ENCODE results near the gene GJA5.

DNA sequence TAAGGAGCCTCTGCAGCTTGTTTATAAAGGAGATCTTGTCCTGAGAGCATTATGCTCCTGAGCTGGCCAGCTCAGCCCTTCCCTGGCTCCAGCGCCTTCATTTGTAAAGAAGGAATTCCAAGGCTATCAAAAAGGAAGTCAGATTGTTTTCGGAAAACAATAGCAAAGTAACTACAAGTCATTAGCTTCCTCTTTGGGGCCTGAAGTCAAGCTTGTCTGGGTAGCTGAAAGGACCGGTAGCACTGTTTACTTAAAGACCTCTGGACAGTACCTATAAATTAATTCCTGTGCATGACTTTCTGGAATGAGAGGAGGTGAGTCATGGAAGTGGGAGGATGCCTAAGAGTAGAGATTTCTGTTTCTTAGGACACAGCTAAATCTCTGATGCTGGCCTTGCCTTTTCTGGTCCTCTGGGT, 20.7 kb upstream of the GJA5 start:
- TF ChIP-seq CEBPB (IDR thresholded peaks at IDR 0.05; ENCODE audit: low read depth), result no peak
- TF ChIP-seq, protein P1, sequence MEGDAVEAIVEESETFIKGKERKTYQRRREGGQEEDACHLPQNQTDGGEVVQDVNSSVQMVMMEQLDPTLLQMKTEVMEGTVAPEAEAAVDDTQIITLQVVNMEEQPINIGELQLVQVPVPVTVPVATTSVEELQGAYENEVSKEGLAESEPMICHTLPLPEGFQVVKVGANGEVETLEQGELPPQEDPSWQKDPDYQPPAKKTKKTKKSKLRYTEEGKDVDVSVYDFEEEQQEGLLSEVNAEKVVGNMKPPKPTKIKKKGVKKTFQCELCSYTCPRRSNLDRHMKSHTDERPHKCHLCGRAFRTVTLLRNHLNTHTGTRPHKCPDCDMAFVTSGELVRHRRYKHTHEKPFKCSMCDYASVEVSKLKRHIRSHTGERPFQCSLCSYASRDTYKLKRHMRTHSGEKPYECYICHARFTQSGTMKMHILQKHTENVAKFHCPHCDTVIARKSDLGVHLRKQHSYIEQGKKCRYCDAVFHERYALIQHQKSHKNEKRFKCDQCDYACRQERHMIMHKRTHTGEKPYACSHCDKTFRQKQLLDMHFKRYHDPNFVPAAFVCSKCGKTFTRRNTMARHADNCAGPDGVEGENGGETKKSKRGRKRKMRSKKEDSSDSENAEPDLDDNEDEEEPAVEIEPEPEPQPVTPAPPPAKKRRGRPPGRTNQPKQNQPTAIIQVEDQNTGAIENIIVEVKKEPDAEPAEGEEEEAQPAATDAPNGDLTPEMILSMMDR (IDR thresholded peaks at IDR 0.05 in 2 of 3, conservative IDR thresholded peaks at IDR 0.05 in 1 of 3; ENCODE audit: borderline replicate concordance in 1 of 3, insufficient read depth in 1 of 3, low read depth in 2 of 3, low read length in 2 of 3), result no peak
- TF ChIP-seq, protein P2, sequence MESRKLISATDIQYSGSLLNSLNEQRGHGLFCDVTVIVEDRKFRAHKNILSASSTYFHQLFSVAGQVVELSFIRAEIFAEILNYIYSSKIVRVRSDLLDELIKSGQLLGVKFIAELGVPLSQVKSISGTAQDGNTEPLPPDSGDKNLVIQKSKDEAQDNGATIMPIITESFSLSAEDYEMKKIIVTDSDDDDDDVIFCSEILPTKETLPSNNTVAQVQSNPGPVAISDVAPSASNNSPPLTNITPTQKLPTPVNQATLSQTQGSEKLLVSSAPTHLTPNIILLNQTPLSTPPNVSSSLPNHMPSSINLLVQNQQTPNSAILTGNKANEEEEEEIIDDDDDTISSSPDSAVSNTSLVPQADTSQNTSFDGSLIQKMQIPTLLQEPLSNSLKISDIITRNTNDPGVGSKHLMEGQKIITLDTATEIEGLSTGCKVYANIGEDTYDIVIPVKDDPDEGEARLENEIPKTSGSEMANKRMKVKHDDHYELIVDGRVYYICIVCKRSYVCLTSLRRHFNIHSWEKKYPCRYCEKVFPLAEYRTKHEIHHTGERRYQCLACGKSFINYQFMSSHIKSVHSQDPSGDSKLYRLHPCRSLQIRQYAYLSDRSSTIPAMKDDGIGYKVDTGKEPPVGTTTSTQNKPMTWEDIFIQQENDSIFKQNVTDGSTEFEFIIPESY (IDR thresholded peaks at IDR 0.05; ENCODE audit: extremely low read depth, insufficient replicate concordance, low read length), result no peak
- TF ChIP-seq YY1 (IDR thresholded peaks at IDR 0.05; ENCODE audit: extremely low read depth, insufficient replicate concordance, low read depth, low read length), result no peak
- no peak for TF ChIP-seq POLR2A (IDR thresholded peaks at IDR 0.05; ENCODE audit: borderline replicate concordance, extremely low read depth, insufficient read depth, insufficient read length)
- TF ChIP-seq, protein P3, sequence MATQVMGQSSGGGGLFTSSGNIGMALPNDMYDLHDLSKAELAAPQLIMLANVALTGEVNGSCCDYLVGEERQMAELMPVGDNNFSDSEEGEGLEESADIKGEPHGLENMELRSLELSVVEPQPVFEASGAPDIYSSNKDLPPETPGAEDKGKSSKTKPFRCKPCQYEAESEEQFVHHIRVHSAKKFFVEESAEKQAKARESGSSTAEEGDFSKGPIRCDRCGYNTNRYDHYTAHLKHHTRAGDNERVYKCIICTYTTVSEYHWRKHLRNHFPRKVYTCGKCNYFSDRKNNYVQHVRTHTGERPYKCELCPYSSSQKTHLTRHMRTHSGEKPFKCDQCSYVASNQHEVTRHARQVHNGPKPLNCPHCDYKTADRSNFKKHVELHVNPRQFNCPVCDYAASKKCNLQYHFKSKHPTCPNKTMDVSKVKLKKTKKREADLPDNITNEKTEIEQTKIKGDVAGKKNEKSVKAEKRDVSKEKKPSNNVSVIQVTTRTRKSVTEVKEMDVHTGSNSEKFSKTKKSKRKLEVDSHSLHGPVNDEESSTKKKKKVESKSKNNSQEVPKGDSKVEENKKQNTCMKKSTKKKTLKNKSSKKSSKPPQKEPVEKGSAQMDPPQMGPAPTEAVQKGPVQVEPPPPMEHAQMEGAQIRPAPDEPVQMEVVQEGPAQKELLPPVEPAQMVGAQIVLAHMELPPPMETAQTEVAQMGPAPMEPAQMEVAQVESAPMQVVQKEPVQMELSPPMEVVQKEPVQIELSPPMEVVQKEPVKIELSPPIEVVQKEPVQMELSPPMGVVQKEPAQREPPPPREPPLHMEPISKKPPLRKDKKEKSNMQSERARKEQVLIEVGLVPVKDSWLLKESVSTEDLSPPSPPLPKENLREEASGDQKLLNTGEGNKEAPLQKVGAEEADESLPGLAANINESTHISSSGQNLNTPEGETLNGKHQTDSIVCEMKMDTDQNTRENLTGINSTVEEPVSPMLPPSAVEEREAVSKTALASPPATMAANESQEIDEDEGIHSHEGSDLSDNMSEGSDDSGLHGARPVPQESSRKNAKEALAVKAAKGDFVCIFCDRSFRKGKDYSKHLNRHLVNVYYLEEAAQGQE (IDR thresholded peaks at IDR 0.05; ENCODE audit: low read depth), result no peak
- no peak for TF ChIP-seq POLR2AphosphoS5 (IDR thresholded peaks at IDR 0.05; ENCODE audit: low read depth, low read length)
- no peak for TF ChIP-seq SP1 (IDR thresholded peaks at IDR 0.05; ENCODE audit: low read depth)
- TF ChIP-seq, protein P4, sequence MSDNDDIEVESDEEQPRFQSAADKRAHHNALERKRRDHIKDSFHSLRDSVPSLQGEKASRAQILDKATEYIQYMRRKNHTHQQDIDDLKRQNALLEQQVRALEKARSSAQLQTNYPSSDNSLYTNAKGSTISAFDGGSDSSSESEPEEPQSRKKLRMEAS (IDR thresholded peaks at IDR 0.05), result no peak
- no peak for TF ChIP-seq RAD21 (IDR thresholded peaks at IDR 0.05; ENCODE audit: low read depth)
- TF ChIP-seq, protein P5, sequence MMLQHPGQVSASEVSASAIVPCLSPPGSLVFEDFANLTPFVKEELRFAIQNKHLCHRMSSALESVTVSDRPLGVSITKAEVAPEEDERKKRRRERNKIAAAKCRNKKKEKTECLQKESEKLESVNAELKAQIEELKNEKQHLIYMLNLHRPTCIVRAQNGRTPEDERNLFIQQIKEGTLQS (IDR thresholded peaks at IDR 0.05), result no peak
- no peak for TF ChIP-seq ELF1 (IDR thresholded peaks at IDR 0.05; ENCODE audit: borderline replicate concordance, low read depth)
- no peak for TF ChIP-seq SIN3A (IDR thresholded peaks at IDR 0.05; ENCODE audit: low read depth)
- no peak for TF ChIP-seq EZH2phosphoT487 (IDR thresholded peaks at IDR 0.05; ENCODE audit: borderline replicate concordance)
